ENCODE results near the gene PRM3. TPM values are rescaled to one million over a fixed set of nuclear protein-coding genes. Genes with fewer than 3 reads are reported as not detected.

The PRM3 gene
- total RNA-seq, 4 donors from 2014 or later: not detected

DNA sequence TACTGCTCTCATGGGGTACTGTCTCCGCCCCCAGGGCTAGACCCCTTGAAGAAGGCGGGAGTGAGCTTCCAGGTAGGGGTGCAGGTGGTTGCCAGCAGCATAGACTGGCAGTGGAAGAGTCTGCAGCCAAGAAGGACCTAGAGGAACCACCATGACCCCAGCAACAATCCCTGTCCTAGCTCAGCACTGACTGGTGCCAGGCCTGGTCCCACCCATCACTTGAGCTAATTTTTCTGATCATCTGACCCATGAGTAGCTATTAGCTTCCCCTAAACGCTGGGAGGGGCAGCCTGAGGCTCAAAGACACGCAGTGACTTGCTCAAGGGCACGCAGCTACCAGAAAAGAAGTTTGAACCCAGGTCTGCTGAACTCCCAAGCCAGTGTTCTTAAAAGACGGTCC, 945 bp downstream of the PRM3 start:
- ATAC-seq (ENCODE audit: low FRiP score): no peak
- TF ChIP-seq, protein P1, sequence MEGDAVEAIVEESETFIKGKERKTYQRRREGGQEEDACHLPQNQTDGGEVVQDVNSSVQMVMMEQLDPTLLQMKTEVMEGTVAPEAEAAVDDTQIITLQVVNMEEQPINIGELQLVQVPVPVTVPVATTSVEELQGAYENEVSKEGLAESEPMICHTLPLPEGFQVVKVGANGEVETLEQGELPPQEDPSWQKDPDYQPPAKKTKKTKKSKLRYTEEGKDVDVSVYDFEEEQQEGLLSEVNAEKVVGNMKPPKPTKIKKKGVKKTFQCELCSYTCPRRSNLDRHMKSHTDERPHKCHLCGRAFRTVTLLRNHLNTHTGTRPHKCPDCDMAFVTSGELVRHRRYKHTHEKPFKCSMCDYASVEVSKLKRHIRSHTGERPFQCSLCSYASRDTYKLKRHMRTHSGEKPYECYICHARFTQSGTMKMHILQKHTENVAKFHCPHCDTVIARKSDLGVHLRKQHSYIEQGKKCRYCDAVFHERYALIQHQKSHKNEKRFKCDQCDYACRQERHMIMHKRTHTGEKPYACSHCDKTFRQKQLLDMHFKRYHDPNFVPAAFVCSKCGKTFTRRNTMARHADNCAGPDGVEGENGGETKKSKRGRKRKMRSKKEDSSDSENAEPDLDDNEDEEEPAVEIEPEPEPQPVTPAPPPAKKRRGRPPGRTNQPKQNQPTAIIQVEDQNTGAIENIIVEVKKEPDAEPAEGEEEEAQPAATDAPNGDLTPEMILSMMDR (IDR thresholded peaks at IDR 0.05): no peak
- DNase-seq (ENCODE audit: low spot score): no peak

DNA sequence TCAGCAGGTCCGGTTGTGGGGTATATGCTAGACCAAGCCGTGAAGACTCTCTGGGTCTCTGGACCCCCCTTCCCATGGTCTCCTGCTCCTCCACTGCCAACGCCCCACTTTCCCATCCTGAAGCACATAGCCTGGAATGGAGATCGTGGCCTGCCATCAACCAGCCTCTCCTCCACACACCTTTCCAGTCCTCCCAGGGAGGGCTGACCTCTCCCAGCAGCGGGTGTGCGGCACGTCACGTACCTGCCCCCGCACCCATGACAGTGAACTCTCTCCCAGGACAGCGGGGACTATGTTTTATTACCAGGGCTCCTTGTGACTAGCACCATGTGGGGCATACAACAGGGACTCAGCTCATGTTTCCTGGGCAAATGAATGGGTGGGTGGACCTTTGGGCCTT, 1.8 kb downstream of the PRM3 start:
- DNase-seq (ENCODE audit: low spot score) (no peak), ATAC-seq (ENCODE audit: low FRiP score) (no peak)
- TF ChIP-seq, protein P1 (IDR thresholded peaks at IDR 0.05): no peak

DNA sequence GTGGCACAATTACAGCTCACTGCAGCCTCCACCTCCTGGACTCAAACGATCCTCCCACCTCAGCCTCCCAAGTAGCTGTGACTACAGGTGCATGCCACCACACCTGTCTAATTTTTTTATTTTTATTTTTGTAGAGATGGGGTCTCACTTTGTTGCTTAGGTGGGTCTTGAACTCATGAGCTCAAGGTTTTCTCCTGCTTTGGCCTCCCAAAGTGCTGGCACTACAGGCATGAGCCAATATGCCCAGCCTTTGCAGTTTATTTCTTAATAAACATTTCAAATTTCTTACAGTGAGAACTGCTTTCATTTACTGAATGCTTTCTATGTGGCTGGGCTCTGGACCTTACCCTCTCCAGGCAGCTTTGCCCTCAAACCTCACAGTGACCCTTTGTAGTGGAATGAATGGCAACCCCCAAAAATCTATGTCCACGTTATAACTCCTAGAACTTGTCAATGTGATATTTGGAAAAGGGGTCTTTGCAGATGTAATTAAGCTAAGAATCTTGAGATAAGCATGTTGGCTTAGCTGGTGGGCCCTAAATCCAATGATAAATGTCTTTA, 2.7 kb downstream of the PRM3 start:
- DNase-seq (ENCODE audit: low spot score) (no peak), ATAC-seq (ENCODE audit: low FRiP score) (no peak)
- TF ChIP-seq, protein P1 (IDR thresholded peaks at IDR 0.05): no peak

DNA sequence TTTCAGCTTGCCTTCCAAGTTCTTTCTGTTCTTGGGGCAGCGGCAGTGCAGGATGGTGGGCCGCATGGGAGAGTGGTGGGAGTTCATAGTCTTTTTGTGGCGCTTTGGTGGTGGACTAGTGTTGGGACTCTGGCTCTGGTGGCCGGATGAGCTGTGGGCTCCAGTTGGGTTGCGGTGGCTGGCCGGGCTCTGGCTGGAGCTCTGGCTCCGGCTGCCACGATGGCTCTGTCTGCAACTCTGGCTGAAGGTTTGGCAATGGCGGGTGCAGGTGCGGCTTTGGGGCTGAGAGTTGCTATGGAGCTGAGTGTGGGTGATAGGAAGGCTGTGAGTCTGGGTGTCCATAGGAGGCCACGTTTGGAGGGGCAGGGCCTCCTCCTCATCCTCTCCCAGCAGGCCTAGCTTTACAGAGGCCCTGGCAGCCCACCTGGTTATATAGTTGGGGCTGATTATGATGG, 4.5 kb downstream of the PRM3 start, which contains the start of gene TNP2:
TNP2 (minus strand) TSS at position 405 of the 455 bp plus-strand sequence; CDS start at position 342, 63 bp downstream.
- ATAC-seq (ENCODE audit: low FRiP score) (no peak), DNase-seq (ENCODE audit: low spot score) (no peak)
- TF ChIP-seq, protein P1 (IDR thresholded peaks at IDR 0.05): no peak

DNA sequence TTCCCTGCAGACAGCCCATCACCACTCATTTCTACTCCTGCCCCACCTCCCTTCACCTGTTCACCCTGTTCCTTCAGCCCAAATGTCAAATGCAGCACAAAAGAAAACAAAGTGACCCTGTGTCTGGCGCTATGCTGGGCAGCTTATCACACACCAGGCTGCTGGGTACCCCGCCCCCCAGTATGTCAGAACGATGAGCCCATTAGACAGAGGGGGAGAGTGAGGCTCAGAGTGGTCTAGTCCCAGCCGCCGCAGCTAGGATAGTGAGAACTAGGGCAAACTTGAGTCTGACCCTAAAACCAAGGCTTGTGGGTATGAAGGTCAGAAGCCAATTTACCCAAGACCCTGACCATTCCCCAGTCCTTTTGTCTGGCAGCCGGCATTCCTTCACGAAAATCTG, 8.3 kb downstream of the PRM3 start:
- no peak for ATAC-seq (ENCODE audit: low FRiP score)

DNA sequence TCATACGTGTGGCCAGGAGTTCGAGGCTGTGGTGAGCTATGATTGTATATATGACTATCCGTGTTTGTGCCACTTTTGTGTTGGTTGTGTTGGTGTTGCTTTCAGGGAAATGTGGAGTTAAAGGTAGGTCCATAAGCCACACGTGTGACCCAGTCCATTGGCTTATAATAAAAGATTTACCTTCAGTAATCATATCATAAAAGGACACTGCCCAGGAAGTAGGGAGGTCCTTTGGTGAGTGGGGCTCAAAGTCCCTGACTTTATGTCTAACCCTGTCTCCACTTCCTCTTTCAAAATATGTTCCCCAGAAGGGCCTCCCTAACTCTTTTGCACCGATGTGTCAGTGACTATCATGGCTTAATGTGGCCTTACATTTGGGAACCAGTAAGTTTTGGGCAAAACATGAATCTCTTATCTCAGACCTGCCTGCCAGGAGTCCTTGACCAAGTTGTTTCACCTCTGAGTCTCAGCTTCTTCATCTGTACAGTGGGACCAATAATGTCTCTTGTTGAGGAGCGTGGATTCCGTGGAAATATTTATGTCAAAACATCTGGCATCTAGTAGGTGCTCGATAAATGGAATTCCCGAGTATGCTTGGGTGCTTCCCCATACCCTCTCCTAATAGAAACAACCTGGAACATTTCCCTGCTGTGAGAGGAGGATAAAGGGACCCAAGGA, 9.1 kb downstream of the PRM3 start:
- DNase-seq (ENCODE audit: low spot score): no peak
- TF ChIP-seq, protein P1 (IDR thresholded peaks at IDR 0.05): no peak
- ATAC-seq (ENCODE audit: low FRiP score): no peak

More for the DNA sequence above, 8.3 kb downstream of the PRM3 start:
- DNase-seq (ENCODE audit: low spot score): no peak
- TF ChIP-seq, protein P1 (IDR thresholded peaks at IDR 0.05): no peak

DNA sequence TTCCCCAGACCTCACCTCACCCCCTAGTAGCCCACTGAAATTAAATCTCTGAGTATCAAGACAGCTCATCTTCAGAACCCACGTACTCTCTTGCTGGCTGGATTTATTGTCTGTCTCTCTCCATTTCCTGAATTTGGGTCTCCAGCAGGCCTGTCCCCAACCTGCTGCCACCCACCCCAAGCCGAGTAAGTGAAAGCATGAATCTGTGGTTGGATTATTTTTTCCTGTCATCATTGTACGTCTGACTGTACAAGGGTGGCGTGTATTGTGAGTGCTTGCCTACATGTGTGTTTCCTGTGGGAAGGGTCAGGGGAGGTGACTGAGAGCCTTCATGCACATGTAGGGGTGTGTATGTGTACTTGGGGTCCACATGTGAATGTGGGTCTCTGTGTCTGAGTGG, 9.7 kb downstream of the PRM3 start:
- DNase-seq (ENCODE audit: low spot score) (no peak), ATAC-seq (ENCODE audit: low FRiP score) (no peak)
- TF ChIP-seq, protein P1 (IDR thresholded peaks at IDR 0.05): no peak

Data from omental fat pad (tissue), 4 donors.